IPS-18a (cell line): ENCODE data around the gene OCA2.
"Not testable (repeated sequence)": the region's sequence is repeated elsewhere in the genome, so short reads cannot be mapped to it uniquely, and the experiment has no call there.

Source experiments
- H3K27ac ChIP-seq: one replicate; pipeline ENCODE4 v1.5.1; 2013; ENCODE audit warnings: low read length
- H3K27me3 ChIP-seq: one replicate; pipeline ENCODE4 v1.6.1; 2013; ENCODE audit warnings: mild to moderate bottlenecking, low read length; ENCODE audit not compliant: control insufficient read depth, insufficient read depth
- H3K36me3 ChIP-seq: one replicate; pipeline ENCODE4 v1.6.1; 2013; ENCODE audit warnings: low read depth, low read length; ENCODE audit not compliant: control insufficient read depth
- H3K4me1 ChIP-seq: one replicate; pipeline ENCODE4 v1.6.1; 2013; ENCODE audit warnings: low read depth, low read length; ENCODE audit not compliant: control insufficient read depth
- H3K4me3 ChIP-seq: one replicate; pipeline ENCODE4 v1.5.1; 2013; ENCODE audit warnings: low read length
- H3K9ac ChIP-seq: one replicate; pipeline ENCODE4 v1.6.1; 2013; ENCODE audit warnings: mild to moderate bottlenecking, low read length, moderate library complexity
- H3K9me3 ChIP-seq: one replicate; pipeline ENCODE4 v1.6.1; 2013; ENCODE audit warnings: low read depth, low read length; ENCODE audit not compliant: control insufficient read depth

Gene OCA2

DNA sequence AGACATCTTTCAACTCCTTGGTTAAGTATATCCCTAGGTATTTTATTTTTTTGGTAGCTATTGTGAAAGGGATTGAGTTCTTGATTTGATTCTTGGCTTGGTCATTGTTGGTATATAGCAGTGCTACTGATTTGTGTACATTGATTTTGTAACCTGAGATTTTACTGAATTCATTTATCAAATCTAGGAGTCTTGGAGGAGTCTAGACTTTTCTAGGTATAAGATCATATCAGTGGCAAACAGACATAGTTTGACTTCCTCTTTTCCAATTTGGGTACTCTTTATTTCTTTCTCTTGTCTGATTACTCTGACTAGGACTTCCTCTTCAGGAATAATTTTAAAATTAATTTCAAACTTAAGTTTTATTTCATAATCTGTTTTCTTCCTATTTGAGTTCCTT, 125.2 kb downstream of the OCA2 start:
- Histone ChIP-seq H3K27me3 (no peaks in the 10 kb centered on the region), H3K9ac (no peak overlapping the region), H3K9me3 (no peaks in the 10 kb centered on the region), H3K4me3 (no peak overlapping the region), H3K27ac (no peak overlapping the region), H3K36me3 (no peaks in the 10 kb centered on the region), H3K4me1 (no peaks in the 10 kb centered on the region)

DNA sequence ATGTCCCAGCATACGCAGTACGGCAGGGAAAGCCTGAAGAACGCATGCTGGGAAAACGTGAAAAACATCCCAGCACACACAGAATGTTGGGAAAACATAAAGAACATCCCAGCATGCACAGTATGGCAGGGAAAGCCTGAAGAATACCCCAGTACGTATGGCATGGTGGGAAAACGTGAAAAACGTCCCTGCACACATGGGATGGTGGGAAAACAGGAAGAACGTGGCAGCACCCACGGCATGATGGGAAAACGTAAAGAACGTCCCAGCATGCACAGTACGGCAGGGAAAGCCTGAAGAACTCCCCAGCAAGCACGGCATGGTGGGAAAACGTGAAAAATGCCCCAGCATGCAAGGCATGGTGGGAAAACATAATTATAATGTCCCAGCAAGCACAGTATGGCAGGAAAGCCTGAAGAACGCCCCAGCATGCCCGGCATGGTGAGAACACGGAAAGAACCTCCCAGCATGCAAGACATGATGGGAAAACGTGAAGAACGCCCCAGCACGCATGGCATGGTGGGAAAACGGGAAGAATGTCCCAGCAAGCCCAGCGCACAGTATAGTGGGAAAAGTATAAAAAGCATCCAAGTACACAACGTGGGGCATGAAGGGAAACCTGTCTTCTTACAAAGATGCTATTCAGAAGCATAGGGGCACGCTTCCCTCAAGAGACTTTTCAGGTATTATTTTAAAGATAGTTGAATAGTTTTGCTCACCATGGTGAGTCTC, 128.3 kb downstream of the OCA2 start:
- H3K9me3 ChIP-seq: no peaks in the 10 kb centered on the region

DNA sequence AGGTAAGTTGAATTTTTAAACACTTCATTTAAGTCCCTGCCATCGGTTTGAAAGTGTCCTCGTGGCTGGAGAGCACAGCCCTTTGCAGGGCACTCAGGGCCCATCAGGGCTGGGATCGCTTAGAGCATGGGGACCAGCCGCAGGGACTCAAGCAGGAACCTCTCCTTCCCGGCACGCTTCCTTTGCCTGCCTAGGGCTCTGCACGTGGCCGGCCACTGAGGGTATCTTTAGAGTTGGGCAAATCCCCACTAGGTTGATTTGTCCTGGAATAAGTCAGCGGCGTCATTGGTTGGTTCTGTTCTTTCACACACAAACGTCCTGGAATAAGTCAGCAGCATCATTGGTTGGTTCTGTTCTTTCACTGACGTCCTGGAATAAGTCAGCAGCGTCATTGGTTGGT, 131.6 kb downstream of the OCA2 start:
- H3K27ac ChIP-seq: no peak overlapping the region
- H3K27me3 ChIP-seq: no peaks in the 10 kb centered on the region
- H3K4me1 ChIP-seq: no peaks in the 10 kb centered on the region
- H3K9me3 ChIP-seq: no peaks in the 10 kb centered on the region
- no peak overlapping the region for H3K4me3 ChIP-seq
- H3K36me3 ChIP-seq: no peaks in the 10 kb centered on the region
- no peak overlapping the region for H3K9ac ChIP-seq

More for the DNA sequence above, 128.3 kb downstream of the OCA2 start:
- Histone ChIP-seq H3K27me3 (no peaks in the 10 kb centered on the region), H3K4me3 (no peak overlapping the region), H3K9ac (no peak overlapping the region), H3K4me1 (no peaks in the 10 kb centered on the region), H3K36me3 (no peaks in the 10 kb centered on the region), H3K27ac (no peak overlapping the region)

DNA sequence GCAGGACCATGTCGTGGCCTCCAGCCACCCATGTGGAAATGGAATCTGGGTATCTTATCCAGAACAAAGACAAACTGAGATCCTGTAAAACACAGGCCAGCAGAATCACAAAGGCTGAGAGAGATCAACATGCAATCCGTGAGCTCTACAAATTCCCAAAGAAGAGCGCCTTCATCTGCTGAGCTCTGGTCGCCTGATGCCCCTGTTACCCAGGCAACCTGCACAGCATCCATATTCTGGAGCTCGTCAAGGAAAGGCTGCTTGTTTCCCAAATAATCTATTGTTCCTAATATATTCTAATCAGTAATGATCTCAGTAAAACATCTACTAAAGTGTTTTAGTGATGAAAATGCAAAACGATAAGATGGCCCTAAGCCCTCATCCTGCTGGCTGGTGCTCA, 133.6 kb downstream of the OCA2 start:
- H3K36me3 ChIP-seq: no peaks in the 10 kb centered on the region
- no peaks in the 10 kb centered on the region for H3K9me3 ChIP-seq
- no peak overlapping the region for H3K9ac ChIP-seq
- H3K27me3 ChIP-seq: no peaks in the 10 kb centered on the region
- no peak overlapping the region for H3K4me3 ChIP-seq
- H3K4me1 ChIP-seq: no peaks in the 10 kb centered on the region
- H3K27ac ChIP-seq: no peak overlapping the region

DNA sequence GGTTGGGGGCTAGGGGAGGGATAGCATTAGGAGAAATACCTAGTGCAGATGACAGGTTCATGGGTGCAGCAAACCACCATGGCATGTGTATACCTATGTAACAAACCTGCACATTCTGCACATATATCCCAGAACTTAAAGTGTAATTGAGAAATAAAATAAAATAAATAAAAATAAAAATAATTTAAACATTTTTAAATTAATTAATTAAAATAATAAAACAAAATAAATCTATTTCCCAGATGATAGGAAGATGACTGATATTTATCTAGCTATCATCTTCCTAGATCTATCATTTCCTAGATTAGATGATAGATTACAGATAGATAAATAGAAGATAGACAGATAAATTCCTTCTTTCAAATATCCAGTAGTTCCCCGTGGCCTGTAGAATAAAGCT, 137.3 kb downstream of the OCA2 start:
- no peak overlapping the region for H3K27ac ChIP-seq
- no peaks in the 10 kb centered on the region for H3K36me3 ChIP-seq
- H3K27me3 ChIP-seq: no peaks in the 10 kb centered on the region
- H3K4me3 ChIP-seq: no peak overlapping the region
- H3K9ac ChIP-seq: no peak overlapping the region
- no peaks in the 10 kb centered on the region for H3K4me1 ChIP-seq
- H3K9me3 ChIP-seq: no peaks in the 10 kb centered on the region

DNA sequence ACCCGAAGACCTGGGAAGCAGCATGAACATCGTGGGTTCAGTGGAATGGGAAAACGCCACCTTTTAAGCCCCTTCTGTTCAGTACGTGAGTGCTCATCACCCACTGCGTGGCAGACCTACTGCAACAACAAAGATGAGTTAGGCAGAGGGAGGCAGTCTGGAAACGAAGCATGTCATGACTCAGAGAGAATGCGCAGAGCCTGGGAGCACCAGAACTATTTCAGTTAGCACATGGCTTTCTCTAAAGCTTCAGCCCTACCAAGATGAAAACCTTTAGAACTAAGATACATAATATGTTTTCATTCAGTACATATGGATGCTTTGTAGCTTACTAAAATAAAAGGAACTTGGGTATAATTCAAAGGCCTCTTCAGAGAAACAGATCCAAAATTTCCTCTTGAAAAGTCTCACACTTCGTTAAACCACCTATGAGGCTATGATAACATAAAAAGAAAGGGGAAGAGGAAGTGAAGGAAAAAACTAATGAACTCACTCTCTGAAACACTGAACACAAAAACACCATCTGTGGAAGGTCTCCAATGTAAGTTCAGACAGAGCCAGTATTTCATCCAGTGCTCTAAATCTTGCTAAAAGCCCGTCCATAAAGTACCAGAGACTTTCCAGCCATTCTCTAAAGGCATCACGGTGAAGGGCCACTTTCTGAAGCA, 140.1 kb downstream of the OCA2 start:
- Histone ChIP-seq H3K4me3 (no peak overlapping the region), H3K36me3 (no peaks in the 10 kb centered on the region), H3K4me1 (no peaks in the 10 kb centered on the region), H3K27me3 (no peaks in the 10 kb centered on the region), H3K27ac (no peak overlapping the region), H3K9ac (no peak overlapping the region), H3K9me3 (no peaks in the 10 kb centered on the region)

DNA sequence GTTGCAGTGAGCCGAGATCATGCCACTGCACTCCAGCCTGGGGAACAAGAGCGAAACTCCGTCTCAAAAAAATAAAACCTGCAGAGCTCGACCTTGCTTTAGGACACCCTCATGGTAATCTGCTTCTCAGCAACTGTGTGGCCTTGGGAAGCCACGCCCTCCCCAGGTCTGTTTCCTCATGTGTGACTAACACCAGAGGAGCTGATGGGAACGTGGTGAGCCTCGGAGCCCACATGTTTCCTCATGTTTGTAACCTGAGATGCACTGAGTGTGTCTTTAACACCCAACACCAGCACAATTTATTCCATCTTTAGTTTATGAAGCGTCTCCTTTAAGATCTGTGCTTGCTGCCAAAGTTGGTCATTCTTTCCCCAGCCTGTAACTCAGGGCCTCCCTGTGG, 142.8 kb downstream of the OCA2 start:
- Histone ChIP-seq H3K4me1 (no peaks in the 10 kb centered on the region), H3K36me3 (no peaks in the 10 kb centered on the region), H3K9ac (no peak overlapping the region), H3K27ac (no peak overlapping the region), H3K9me3 (no peaks in the 10 kb centered on the region), H3K4me3 (no peak overlapping the region), H3K27me3 (no peaks in the 10 kb centered on the region)

DNA sequence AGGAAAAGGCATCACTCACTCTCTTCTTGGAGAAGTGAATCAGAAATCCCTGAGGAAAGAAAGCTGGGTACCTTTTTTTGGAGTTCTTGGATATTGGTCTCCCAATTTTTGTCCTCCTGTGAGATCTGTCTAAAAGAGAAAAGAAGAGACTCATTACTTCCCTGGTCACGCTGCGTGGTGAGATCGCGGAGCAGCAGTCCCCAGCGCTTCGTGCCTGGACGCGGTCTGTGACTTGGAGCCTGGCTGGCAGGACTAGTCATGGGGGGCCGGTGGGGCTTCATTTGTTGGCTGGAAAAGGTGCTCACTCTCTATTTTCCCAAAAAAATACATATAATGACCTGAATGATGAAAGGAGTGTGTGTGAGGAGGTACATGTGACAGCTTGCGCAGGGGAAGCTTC, 144.0 kb downstream of the OCA2 start:
- Histone ChIP-seq H3K27ac (no peak overlapping the region), H3K4me3 (no peak overlapping the region), H3K9ac (no peak overlapping the region), H3K9me3 (no peaks in the 10 kb centered on the region), H3K4me1 (no peaks in the 10 kb centered on the region), H3K36me3 (no peaks in the 10 kb centered on the region), H3K27me3 (no peaks in the 10 kb centered on the region)

DNA sequence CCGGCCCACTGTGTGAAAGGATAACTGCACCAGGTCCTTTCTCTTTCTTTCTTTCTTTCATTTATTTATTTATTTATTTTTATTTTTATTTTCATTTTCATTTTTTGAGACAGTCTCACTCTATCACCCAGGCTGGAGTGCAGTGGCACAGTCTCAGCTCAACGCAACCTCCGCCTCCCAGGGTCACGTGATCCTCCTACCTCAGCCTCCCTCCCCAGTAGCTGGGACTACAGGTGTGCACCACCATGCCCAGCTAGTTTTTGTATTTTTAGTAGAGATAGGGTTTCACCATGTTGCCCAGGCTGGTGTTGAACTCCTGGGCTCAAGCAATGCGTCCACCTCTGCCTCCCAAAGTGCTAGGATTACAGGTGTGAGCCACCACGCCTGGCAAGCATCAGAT, 146.5 kb downstream of the OCA2 start:
- not testable (repeated sequence) for H3K27me3 ChIP-seq, H3K36me3 ChIP-seq, H3K9me3 ChIP-seq, H3K27ac ChIP-seq, H3K4me1 ChIP-seq, H3K4me3 ChIP-seq, H3K9ac ChIP-seq

DNA sequence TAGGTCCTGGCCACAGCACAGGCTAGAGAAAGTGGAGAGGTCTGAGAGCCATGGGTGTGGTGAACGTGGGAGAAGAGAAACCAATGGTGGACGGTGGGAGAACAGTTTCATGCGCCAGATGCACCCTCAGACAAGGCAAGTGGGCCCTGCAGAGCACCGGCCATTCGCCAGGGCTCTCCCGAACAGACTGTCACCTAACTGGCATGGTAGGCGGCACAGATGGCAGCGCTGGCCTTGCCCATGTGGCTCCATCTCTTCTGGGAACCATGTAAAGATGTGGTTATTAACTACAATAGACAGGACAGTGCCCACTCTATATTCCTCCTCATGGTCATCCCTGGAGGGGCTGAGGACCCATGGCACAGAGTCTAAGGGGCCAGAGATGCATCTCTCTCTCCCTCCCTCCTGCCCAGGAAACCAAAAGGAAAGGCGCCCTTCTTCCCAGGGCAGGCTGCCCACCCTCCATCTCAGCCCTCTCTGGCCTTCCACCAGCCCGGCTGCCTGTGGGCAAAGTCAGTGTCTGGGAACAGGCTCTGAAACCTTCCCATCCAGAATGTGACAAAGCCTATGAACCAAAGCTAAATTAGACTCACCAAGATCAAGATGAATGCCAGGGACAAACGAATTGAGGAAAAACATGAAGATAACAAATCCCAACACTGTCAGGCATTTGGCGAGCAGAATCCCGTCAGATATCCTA, 147.8 kb downstream of the OCA2 start:
- no peak overlapping the region for H3K4me3 ChIP-seq
- no peak overlapping the region for H3K27ac ChIP-seq
- H3K9me3 ChIP-seq: no peaks in the 10 kb centered on the region
- H3K4me1 ChIP-seq: no peaks in the 10 kb centered on the region
- no peaks in the 10 kb centered on the region for H3K36me3 ChIP-seq
- H3K9ac ChIP-seq: no peak overlapping the region
- H3K27me3 ChIP-seq: no peaks in the 10 kb centered on the region

DNA sequence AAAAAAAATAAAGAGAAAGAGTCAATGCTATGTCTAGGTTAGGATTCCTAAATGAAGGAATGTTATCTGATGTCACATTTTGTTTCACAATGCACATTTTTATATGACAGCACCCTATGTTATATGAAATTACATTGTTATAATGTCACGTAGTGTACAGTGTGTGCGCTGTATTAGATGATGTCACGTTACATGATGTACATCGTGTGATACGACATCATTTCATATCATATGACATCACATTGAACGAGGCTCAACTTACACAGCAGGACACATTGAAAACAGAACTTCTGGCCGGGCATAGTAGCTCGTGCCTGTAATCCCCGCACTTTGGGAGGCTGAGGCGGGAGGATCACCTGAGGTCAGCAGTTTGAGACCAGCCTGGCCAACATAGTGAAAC, 150.0 kb downstream of the OCA2 start:
- Histone ChIP-seq H3K4me3 (no peak overlapping the region), H3K36me3 (no peaks in the 10 kb centered on the region), H3K9ac (no peak overlapping the region), H3K27ac (no peak overlapping the region), H3K4me1 (no peaks in the 10 kb centered on the region), H3K9me3 (no peaks in the 10 kb centered on the region), H3K27me3 (no peaks in the 10 kb centered on the region)

DNA sequence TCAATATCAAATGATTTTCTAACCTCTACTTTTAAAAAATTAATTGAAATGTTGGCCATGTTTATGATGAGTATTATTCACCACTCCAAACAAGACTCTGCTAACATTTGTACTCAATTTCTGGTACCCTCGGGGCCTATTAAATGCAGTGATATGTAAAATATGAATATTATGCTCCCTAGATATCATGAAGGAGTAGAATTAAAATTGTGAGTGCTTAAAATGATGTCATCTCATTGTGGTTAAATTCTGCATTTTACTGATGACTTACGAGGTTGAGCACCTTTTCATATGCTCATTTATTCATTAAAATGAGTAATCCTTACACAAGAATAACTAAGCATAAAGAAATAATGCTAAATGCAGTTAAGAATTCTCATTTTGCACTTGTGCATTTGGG, 159.9 kb downstream of the OCA2 start:
- Histone ChIP-seq H3K9me3 (no peaks in the 10 kb centered on the region), H3K4me1 (peaks cover 6% of the 10 kb centered on the region), H3K4me3 (no peak overlapping the region), H3K36me3 (no peaks in the 10 kb centered on the region), H3K27me3 (no peaks in the 10 kb centered on the region), H3K9ac (no peak overlapping the region), H3K27ac (no peak overlapping the region)
